Keratinocyte (primary cell): ENCODE data around the gene VMA21.

Experiments used
- EZH2 ChIP-seq: IDR thresholded peaks from one replicate; pipeline ENCODE4 v1.6.1; 2012; ENCODE audit warnings: inconsistent platforms, mild to moderate bottlenecking, low read length, moderate library complexity
- TF ChIP-seq, protein P1 (sequence below), 3 experiments: IDR thresholded peaks in 1 of 3; conservative IDR thresholded peaks in 1 of 3; optimal IDR thresholded peaks in 1 of 3; 2 replicates in 2 of 3; 3 replicates in 1 of 3; pipeline versions ENCODE3 to v1.5.1; 2011; ENCODE audit warnings: low read length in 3 of 3, mild to moderate bottlenecking in 3 of 3, moderate library complexity in 2 of 3, control low read depth in 1 of 3, inconsistent platforms in 1 of 3; ENCODE audit not compliant: insufficient read depth in 2 of 3; ENCODE audit errors: extremely low read depth in 1 of 3

GRCh38 chrX:151370906-151371305, 26.1 kb upstream of the VMA21 start:
- TF ChIP-seq, protein P1, sequence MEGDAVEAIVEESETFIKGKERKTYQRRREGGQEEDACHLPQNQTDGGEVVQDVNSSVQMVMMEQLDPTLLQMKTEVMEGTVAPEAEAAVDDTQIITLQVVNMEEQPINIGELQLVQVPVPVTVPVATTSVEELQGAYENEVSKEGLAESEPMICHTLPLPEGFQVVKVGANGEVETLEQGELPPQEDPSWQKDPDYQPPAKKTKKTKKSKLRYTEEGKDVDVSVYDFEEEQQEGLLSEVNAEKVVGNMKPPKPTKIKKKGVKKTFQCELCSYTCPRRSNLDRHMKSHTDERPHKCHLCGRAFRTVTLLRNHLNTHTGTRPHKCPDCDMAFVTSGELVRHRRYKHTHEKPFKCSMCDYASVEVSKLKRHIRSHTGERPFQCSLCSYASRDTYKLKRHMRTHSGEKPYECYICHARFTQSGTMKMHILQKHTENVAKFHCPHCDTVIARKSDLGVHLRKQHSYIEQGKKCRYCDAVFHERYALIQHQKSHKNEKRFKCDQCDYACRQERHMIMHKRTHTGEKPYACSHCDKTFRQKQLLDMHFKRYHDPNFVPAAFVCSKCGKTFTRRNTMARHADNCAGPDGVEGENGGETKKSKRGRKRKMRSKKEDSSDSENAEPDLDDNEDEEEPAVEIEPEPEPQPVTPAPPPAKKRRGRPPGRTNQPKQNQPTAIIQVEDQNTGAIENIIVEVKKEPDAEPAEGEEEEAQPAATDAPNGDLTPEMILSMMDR (optimal IDR thresholded peaks at IDR 0.05 in 1 of 3, IDR thresholded peaks at IDR 0.05 in 1 of 3, conservative IDR thresholded peaks at IDR 0.05 in 1 of 3; ENCODE audit: extremely low read depth in 1 of 3, insufficient read depth in 2 of 3, low read length in 3 of 3): no peak
- TF ChIP-seq EZH2: no peak
